ENCODE data around the gene PDIK1L. TPM values are rescaled to one million over a fixed set of nuclear protein-coding genes. Genes with fewer than 3 reads are reported as not detected.

Gene PDIK1L
- total RNA-seq, 1 donor from 2014 or later: 12.0 TPM

DNA sequence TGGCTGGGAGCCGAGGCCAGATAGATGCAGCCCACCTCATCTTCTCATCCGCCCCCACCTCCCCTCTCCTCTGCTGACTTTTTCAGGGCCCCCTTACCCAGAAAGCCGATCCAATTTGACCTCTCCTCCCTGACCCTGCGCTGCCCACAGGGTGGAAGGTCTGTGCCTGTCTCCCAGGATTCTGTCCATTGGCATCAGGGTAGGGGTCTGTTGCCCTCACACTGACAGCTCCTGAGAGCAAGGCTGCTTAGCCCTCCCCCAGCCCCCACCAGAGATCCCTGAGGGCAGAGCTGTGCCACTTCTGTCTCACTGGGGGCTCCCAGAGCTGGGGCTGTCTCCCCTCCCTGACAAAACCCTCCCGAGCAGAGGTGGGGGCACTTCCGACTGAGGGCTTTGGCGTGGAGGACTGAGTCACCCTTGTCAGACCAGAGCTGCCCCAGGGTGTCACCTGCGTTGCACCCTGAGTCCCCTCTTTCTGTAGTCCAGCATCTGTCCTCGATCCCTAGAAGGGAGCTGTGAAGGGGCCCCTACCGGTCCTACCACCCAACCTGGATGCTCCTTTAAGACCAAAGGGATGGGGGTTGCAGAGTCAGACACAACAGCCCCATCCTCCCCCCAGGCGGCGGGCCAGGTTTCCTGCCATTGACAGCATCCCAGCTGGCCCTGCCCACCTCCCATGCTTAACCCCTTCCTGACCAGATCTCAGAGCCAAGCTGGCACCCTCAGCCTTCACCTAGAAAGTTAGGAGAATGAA is 44.8 kb downstream of the PDIK1L start:
- Histone ChIP-seq H4K20me1 (ENCODE audit: low read depth) (peaks cover 17% of the 10 kb centered on the region), H3K9me3 (ENCODE audit: low read depth) (no peaks in the 10 kb centered on the region), H3K36me3 (no peaks in the 10 kb centered on the region), H3K79me2 (ENCODE audit: low read depth) (no peaks in the 10 kb centered on the region), H3F3A (ENCODE audit: low read depth) (peaks cover 32% of the 10 kb centered on the region), H3K27me3 (peaks cover 95% of the 10 kb centered on the region), H3K27ac (no peak overlapping the region), H2AFZ (replicated peaks) (no peak overlapping the region), H3K4me1 (peaks cover 62% of the 10 kb centered on the region), H3K4me2 (peak overlapping the region; percentile 87), H3K9ac (no peak overlapping the region), H3K4me3 (peak overlapping the region; percentile 38)
- no peak for DNase-seq (ENCODE audit: low spot score)
- H3K36me3 Mint-ChIP-seq: no peaks in the 10 kb centered on the region
- no peak overlapping the region for H3K4me3 Mint-ChIP-seq
- H3K4me1 Mint-ChIP-seq: peaks cover 61% of the 10 kb centered on the region
- peaks cover 16% of the 10 kb centered on the region for H3K27me3 Mint-ChIP-seq (ENCODE audit: insufficient read depth, low read depth)
- no peaks in the 10 kb centered on the region for H3K9me3 Mint-ChIP-seq
- no peak for TF ChIP-seq CTCF (IDR thresholded peaks at IDR 0.05)
- no peak for TF ChIP-seq EZH2phosphoT487 (IDR thresholded peaks at IDR 0.05)
- TF ChIP-seq EZH2 (IDR thresholded peaks at IDR 0.05): no peak
- no peak overlapping the region for H3K27ac Mint-ChIP-seq

DNA sequence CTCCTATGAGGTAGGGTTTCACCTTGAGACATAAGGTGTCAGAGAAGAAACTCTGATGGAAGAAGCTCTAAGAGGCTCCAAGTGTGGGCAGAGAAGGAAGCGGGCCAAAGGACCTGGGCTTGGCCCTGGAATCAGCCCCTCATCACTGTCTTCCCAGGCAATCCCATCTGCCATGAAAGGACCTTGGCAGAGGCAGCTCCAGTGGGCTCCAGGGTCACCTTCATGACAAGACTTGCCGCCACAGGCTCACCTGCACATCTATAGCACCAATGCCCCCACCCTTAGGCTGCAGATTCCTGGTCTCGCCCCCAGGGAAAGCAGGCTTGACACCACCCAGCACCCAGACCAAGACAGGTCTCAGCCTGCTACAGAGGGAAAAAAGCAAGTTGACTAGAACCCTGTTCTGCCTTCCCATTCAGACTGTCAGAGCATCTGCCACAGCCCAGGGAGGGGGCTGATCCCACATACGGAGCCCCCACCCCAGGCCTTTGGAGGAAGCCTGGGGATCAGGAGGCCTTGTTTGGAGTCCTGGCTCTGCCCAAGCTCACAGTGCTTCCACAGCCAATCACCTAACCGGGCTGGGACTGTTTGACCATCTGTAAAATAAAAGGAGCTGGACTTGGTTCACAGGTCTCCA is 46.8 kb downstream of the PDIK1L start:
- Mint-ChIP-seq H3K36me3 (no peaks in the 10 kb centered on the region), H3K4me1 (peaks cover 65% of the 10 kb centered on the region), H3K9me3 (no peaks in the 10 kb centered on the region), H3K27ac (peak overlapping the region; percentile 20), H3K27me3 (ENCODE audit: insufficient read depth, low read depth) (peaks cover 20% of the 10 kb centered on the region), H3K4me3 (peak overlapping the region; percentile 71)
- peaks cover 93% of the 10 kb centered on the region for H3K27me3 ChIP-seq
- peaks cover 47% of the 10 kb centered on the region for H3F3A ChIP-seq (ENCODE audit: low read depth)
- no peak for DNase-seq (ENCODE audit: low spot score)
- peak overlapping the region; percentile 69 for H3K4me2 ChIP-seq
- H3K4me1 ChIP-seq: peaks cover 68% of the 10 kb centered on the region
- no peak overlapping the region for H3K27ac ChIP-seq
- H3K9me3 ChIP-seq (ENCODE audit: low read depth): no peaks in the 10 kb centered on the region
- no peak overlapping the region for H2AFZ ChIP-seq (replicated peaks)
- TF ChIP-seq EZH2phosphoT487 (IDR thresholded peaks at IDR 0.05): no peak
- TF ChIP-seq CTCF (IDR thresholded peaks at IDR 0.05): no peak
- no peak for TF ChIP-seq EZH2 (IDR thresholded peaks at IDR 0.05)
- peak overlapping the region; percentile 14 for H3K4me3 ChIP-seq
- no peaks in the 10 kb centered on the region for H3K79me2 ChIP-seq (ENCODE audit: low read depth)
- H4K20me1 ChIP-seq (ENCODE audit: low read depth): peaks cover 17% of the 10 kb centered on the region
- no peaks in the 10 kb centered on the region for H3K36me3 ChIP-seq
- H3K9ac ChIP-seq: no peak overlapping the region

GRCh38 chr1:26158908-26159742 is 47.5 kb downstream of the PDIK1L start, which contains the start of gene FAM110D:
TSS of gene FAM110D (plus strand) at chr1:26159079. CDS start at chr1:26161292, 2,213 bp downstream.
- H3K9me3 Mint-ChIP-seq: no peaks in the 10 kb centered on the region
- no peak for TF ChIP-seq EZH2 (IDR thresholded peaks at IDR 0.05)
- TF ChIP-seq CTCF (IDR thresholded peaks at IDR 0.05): no peak
- no peak for TF ChIP-seq EZH2phosphoT487 (IDR thresholded peaks at IDR 0.05)
- H3K27me3 ChIP-seq: peaks cover 93% of the 10 kb centered on the region
- no peaks in the 10 kb centered on the region for H3K79me2 ChIP-seq (ENCODE audit: low read depth)
- peaks cover 49% of the 10 kb centered on the region for H3F3A ChIP-seq (ENCODE audit: low read depth)
- H3K27me3 Mint-ChIP-seq (ENCODE audit: insufficient read depth, low read depth): peaks cover 22% of the 10 kb centered on the region
- H3K4me1 Mint-ChIP-seq: peaks cover 64% of the 10 kb centered on the region
- H3K9me3 ChIP-seq (ENCODE audit: low read depth): no peaks in the 10 kb centered on the region
- no peak for DNase-seq (ENCODE audit: low spot score)
- peak within 1 kb of the TSS; percentile 69 for H3K4me2 ChIP-seq
- H3K4me1 ChIP-seq: peaks cover 63% of the 10 kb centered on the region
- no peak within 1 kb of the TSS for H3K27ac ChIP-seq
- H3K36me3 Mint-ChIP-seq: no peaks in the 10 kb centered on the region
- H2AFZ ChIP-seq (replicated peaks): no peak within 1 kb of the TSS
- H3K4me3 Mint-ChIP-seq: peak within 1 kb of the TSS; percentile 71
- H3K27ac Mint-ChIP-seq: peak within 1 kb of the TSS; percentile 20
- H4K20me1 ChIP-seq (ENCODE audit: low read depth): peaks cover 13% of the 10 kb centered on the region
- no peak within 1 kb of the TSS for H3K9ac ChIP-seq
- peak within 1 kb of the TSS; percentile 14 for H3K4me3 ChIP-seq
- no peaks in the 10 kb centered on the region for H3K36me3 ChIP-seq
